ENCODE results near the gene VSIG10L.

Gene VSIG10L

GRCh38 chr19:51311351-51312257 lies 30.3 kb downstream of the VSIG10L start, which contains the start of gene IGLON5:
IGLON5 (plus strand) TSS chr19:51311644; CDS start chr19:51311848, 204 bp downstream.
- DNase-seq = no peak

GRCh38 chr19:51305479-51305878 lies 36.5 kb downstream of the VSIG10L start:
- DNase-seq = no peak

GRCh38 chr19:51301266-51301665 lies 40.7 kb downstream of the VSIG10L start:
- no peak for DNase-seq

- DNase-seq = no peak
These were observed 44.5 kb downstream of the VSIG10L start for GRCh38 chr19:51297406-51297805.

- DNase-seq = no peak
These were observed 45.4 kb downstream of the VSIG10L start for GRCh38 chr19:51296336-51297093.

- no peak for DNase-seq
These were observed 46.4 kb downstream of the VSIG10L start for GRCh38 chr19:51295382-51296126.

- no peak for DNase-seq
These were observed 47.0 kb downstream of the VSIG10L start for GRCh38 chr19:51294977-51295375.

GRCh38 chr19:51294211-51294976 lies 47.5 kb downstream of the VSIG10L start:
- DNase-seq = no peak

GRCh38 chr19:51293571-51294210 lies 48.2 kb downstream of the VSIG10L start:
- DNase-seq = no peak

GRCh38 chr19:51292971-51293370 lies 49.0 kb downstream of the VSIG10L start:
- DNase-seq = no peak

GRCh38 chr19:51289635-51290034 lies 52.3 kb downstream of the VSIG10L start:
- no peak for DNase-seq

GRCh38 chr19:51285682-51286081 lies 56.3 kb downstream of the VSIG10L start:
- DNase-seq = no peak

GRCh38 chr19:51282335-51282734 lies 59.6 kb downstream of the VSIG10L start:
- no peak for DNase-seq
